A549 (cell line): ENCODE measurements around the gene ATG2A. TPM values are rescaled to one million over a fixed set of nuclear protein-coding genes. Genes with fewer than 3 reads are reported as not detected.

Experiments
- ATAC-seq, 2 experiments: fragments of 200-7000 bp in 1 of 2; fragments of >200 bp in 1 of 2; cut with Nextera tagmentation in 1 of 2; cut with Tn5 transposase in 1 of 2; 3 replicates each; pipeline versions ENCODE4 v1.8.0 to v1.9.1; 2018 to 2020; ENCODE audit warnings: mild to moderate bottlenecking in 1 of 2, moderate library complexity in 1 of 2
- CTCF ChIA-PET: fragments of 300-600 bp; sonication (Branson Sonifier 250); formaldehyde crosslinking; extraction: SDS; loops from one replicate; lab custom pipeline; 2021; ENCODE audit warnings: antibody characterized with exemption, inconsistent platforms; lab: Yijun Ruan, JAX
- POLR2A ChIA-PET: fragments of 350-600 bp; formaldehyde crosslinking; extraction: SDS; loops from one replicate; lab custom pipeline; 2021; ENCODE audit warnings: antibody characterized with exemption, inconsistent platforms; lab: Yijun Ruan, JAX
- DNase-seq, 2 experiments: peaks; one replicate each; pipeline versions ENCODE4 v3.0.0 to v3.0.0-alpha.2; 2011 to 2016; ENCODE audit warnings: low read depth in 1 of 2, low spot score in 1 of 2
- FAIRE-seq: peaks from 2 replicates; lab custom pipeline; 2011; peaks lifted over from hg19 to GRCh38; lab: Jason Lieb, UNC
- H3K27ac ChIP-seq, 2 experiments: fragments of >200 bp; sonication (Bioruptor Twin); formaldehyde crosslinking; 3 replicates each; pipeline ENCODE4 v1.5.1; 2016 to 2017
- H3K4me1 ChIP-seq: fragments of >200 bp; sonication (Bioruptor Twin); formaldehyde crosslinking; 3 replicates; pipeline ENCODE4 v1.6.1; 2016
- H3K4me2 ChIP-seq: fragments of >200 bp; sonication (Bioruptor Twin); formaldehyde crosslinking; 3 replicates; pipeline ENCODE4 v1.6.1; 2016
- H3K4me3 ChIP-seq: fragments of >200 bp; sonication (Bioruptor Twin); formaldehyde crosslinking; 3 replicates; pipeline ENCODE4 v1.5.1; 2016
- H3K9me3 ChIP-seq: fragments of >200 bp; sonication (Bioruptor Twin); formaldehyde crosslinking; 3 replicates; pipeline ENCODE4 v1.6.1; 2016
- BHLHE40 ChIP-seq: IDR thresholded peaks from 2 replicates; pipeline ENCODE4 v1.6.1; 2012; ENCODE audit warnings: low read depth, low read length, inconsistent platforms
- CBX8 ChIP-seq: fragments of 200-600 bp; sonication (generic); IDR thresholded peaks from 2 replicates; pipeline ENCODE4 v1.6.1; 2016
- CHD2 ChIP-seq: fragments of 150-350 bp; IDR thresholded peaks from 2 replicates; pipeline ENCODE4 v1.6.1; 2014; ENCODE audit warnings: low read length; ENCODE audit not compliant: partially characterized antibody
- E2F6 ChIP-seq: IDR thresholded peaks from 2 replicates; pipeline ENCODE4 v1.6.1; 2012; ENCODE audit warnings: low read depth, borderline replicate concordance
- EHMT2 ChIP-seq: fragments of 200-600 bp; sonication (generic); IDR thresholded peaks from 2 replicates; pipeline ENCODE4 v1.6.1; 2016; ENCODE audit warnings: antibody characterized with exemption, low read depth, mild to moderate bottlenecking, moderate library complexity
- FOSB ChIP-seq: fragments of 250-450 bp; sonication (Bioruptor Pico); IDR thresholded peaks from 2 replicates; pipeline ENCODE4 v1.5.0; 2020; ENCODE audit warnings: mild to moderate bottlenecking, moderate library complexity
- FOXS1 ChIP-seq: fragments of 250-450 bp; sonication (Bioruptor Pico); IDR thresholded peaks from 2 replicates; pipeline ENCODE4 v1.5.0; 2020; ENCODE audit warnings: mild to moderate bottlenecking, moderate library complexity
- HEYL ChIP-seq: fragments of 250-450 bp; sonication (Bioruptor Pico); IDR thresholded peaks from 2 replicates; pipeline ENCODE4 v1.8.0; 2021; ENCODE audit warnings: mild to moderate bottlenecking, moderate library complexity
- HMGXB4 ChIP-seq: fragments of 250-450 bp; sonication (Bioruptor Pico); IDR thresholded peaks from 2 replicates; pipeline ENCODE4 v1.5.0; 2021; ENCODE audit warnings: mild to moderate bottlenecking, moderate library complexity, borderline replicate concordance
- HOXA7 ChIP-seq: fragments of 250-450 bp; sonication (Bioruptor Pico); IDR thresholded peaks from 2 replicates; pipeline ENCODE4 v1.5.0; 2020; ENCODE audit warnings: mild to moderate bottlenecking, moderate library complexity
- KDM1A ChIP-seq: fragments of 200-600 bp; sonication (generic); IDR thresholded peaks from 2 replicates; pipeline ENCODE4 v1.6.1; 2016; ENCODE audit warnings: low read depth, mild to moderate bottlenecking
- KDM5A ChIP-seq: fragments of 200-600 bp; sonication (generic); IDR thresholded peaks from 2 replicates; pipeline ENCODE4 v1.6.1; 2016; ENCODE audit warnings: antibody characterized with exemption, mild to moderate bottlenecking
- MAFK ChIP-seq: fragments of 450-650 bp; IDR thresholded peaks from 2 replicates; pipeline ENCODE4 v1.6.1; 2014; ENCODE audit not compliant: partially characterized antibody
- MAX ChIP-seq: IDR thresholded peaks from 2 replicates; pipeline ENCODE4 v1.6.1; 2012
- MAZ ChIP-seq: fragments of 150-350 bp; IDR thresholded peaks from 2 replicates; pipeline ENCODE4 v1.6.1; 2014; ENCODE audit warnings: antibody characterized with exemption, low read depth, low read length, borderline replicate concordance
- NR3C1 ChIP-seq: fragments of >200 bp; sonication (Bioruptor Twin); formaldehyde crosslinking; IDR thresholded peaks from 3 replicates; pipeline ENCODE4 v1.6.1; 2017
- POLR2AphosphoS2 ChIP-seq: conservative IDR thresholded peaks from 2 replicates; pipeline ENCODE4 v1.6.1; 2012; ENCODE audit warnings: low read length, improper control_type of control experiment, inconsistent platforms
- RAD21 ChIP-seq, 2 experiments: fragments of >200 bp in 1 of 2; sonication (Bioruptor Twin) in 1 of 2; formaldehyde crosslinking in 1 of 2; IDR thresholded peaks in 1 of 2; conservative IDR thresholded peaks in 1 of 2; 2 replicates in 1 of 2; 3 replicates in 1 of 2; pipeline ENCODE4 v1.6.1; 2012 to 2018; ENCODE audit warnings: inconsistent platforms in 1 of 2
- RARB ChIP-seq: fragments of 250-450 bp; sonication (Bioruptor Pico); IDR thresholded peaks from 2 replicates; pipeline ENCODE4 v1.8.0; 2021; ENCODE audit warnings: mild to moderate bottlenecking, moderate library complexity
- RNF2 ChIP-seq: fragments of 200-600 bp; sonication (generic); IDR thresholded peaks from 2 replicates; pipeline ENCODE4 v1.6.1; 2016; ENCODE audit warnings: low read depth, mild to moderate bottlenecking, antibody characterized with exemption, moderate library complexity, borderline replicate concordance
- SMC3 ChIP-seq: fragments of >200 bp; sonication (Bioruptor Twin); formaldehyde crosslinking; IDR thresholded peaks from 3 replicates; pipeline ENCODE4 v1.6.1; 2018; ENCODE audit warnings: inconsistent platforms
- TP53 ChIP-seq: fragments of 250-450 bp; sonication (Bioruptor Pico); IDR thresholded peaks from 2 replicates; pipeline ENCODE4 v1.5.0; 2021; ENCODE audit warnings: mild to moderate bottlenecking, moderate library complexity
- USF2 ChIP-seq: fragments of 450-650 bp; IDR thresholded peaks from 2 replicates; pipeline ENCODE4 v1.6.1; 2014; ENCODE audit warnings: antibody characterized with exemption
- ZC3H11A ChIP-seq: fragments of 450-650 bp; IDR thresholded peaks from 2 replicates; pipeline ENCODE4 v1.6.1; 2014; ENCODE audit warnings: antibody characterized with exemption, mild to moderate bottlenecking
- ZFP36 ChIP-seq: fragments of 450-650 bp; IDR thresholded peaks from 2 replicates; pipeline ENCODE4 v1.6.1; 2014; ENCODE audit warnings: borderline replicate concordance; ENCODE audit not compliant: partially characterized antibody
- ZSCAN20 ChIP-seq: fragments of 250-450 bp; sonication (Bioruptor Pico); IDR thresholded peaks from 2 replicates; pipeline ENCODE4 v1.8.0; 2022; ENCODE audit warnings: mild to moderate bottlenecking, moderate library complexity
- WGBS: methylation state at CpG from one replicate; pipeline ENCODE4 v1.1.6; 2017; ENCODE audit errors: missing lambda C conversion rate; 5-methylcytosine and 5-hydroxymethylcytosine counted together
- polyA plus RNA-seq, 4 experiments: library from polyadenylated mRNA; depleted of rRNA in 3 of 4; stranded (reverse); fragments of >200 nt; fragmentation: RNase III in 1 of 4; extraction: RNeasy Plus Mini Kit Qiagen cat#74134 plus additional on column Dnase treatment in 1 of 4; gene quantifications; 2 replicates in 3 of 4; 3 replicates in 1 of 4; pipeline ENCODE4 v1.2.3, GENCODE V29; 2011 to 2017
- TF ChIP-seq, protein P1 (sequence below): fragments of 250-450 bp; sonication (Bioruptor Pico); IDR thresholded peaks from 2 replicates; pipeline ENCODE4 v1.5.0; 2020; ENCODE audit warnings: low read depth, mild to moderate bottlenecking, moderate library complexity
- TF ChIP-seq, protein P2 (sequence below): fragments of >200 bp; sonication (Bioruptor Twin); formaldehyde crosslinking; IDR thresholded peaks from 2 replicates; pipeline ENCODE4 v1.6.1; 2016
- TF ChIP-seq, protein P3 (sequence below): fragments of 200-600 bp; sonication (generic); IDR thresholded peaks from 2 replicates; pipeline ENCODE4 v1.6.1; 2016; ENCODE audit warnings: antibody characterized with exemption, mild to moderate bottlenecking, moderate library complexity

Gene ATG2A
- polyA plus RNA-seq, 2 of the 4 experiments (the other 2 are of a cell fraction): 3.1 to 13.4 TPM

- no peak for DNase-seq
- WGBS: 74% methylated on average over 5 of the region's 5 CpGs
- Histone ChIP-seq H3K9me3 (no peaks in the 10 kb centered on the region), H3K27ac (no peak overlapping the region), H3K4me2 (no peak overlapping the region), H3K4me3 (no peak overlapping the region), H3K4me1 (no peaks in the 10 kb centered on the region)
- TF ChIP-seq, protein P1, sequence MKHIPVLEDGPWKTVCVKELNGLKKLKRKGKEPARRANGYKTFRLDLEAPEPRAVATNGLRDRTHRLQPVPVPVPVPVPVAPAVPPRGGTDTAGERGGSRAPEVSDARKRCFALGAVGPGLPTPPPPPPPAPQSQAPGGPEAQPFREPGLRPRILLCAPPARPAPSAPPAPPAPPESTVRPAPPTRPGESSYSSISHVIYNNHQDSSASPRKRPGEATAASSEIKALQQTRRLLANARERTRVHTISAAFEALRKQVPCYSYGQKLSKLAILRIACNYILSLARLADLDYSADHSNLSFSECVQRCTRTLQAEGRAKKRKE: no peak
- no peak for TF ChIP-seq FOSB (CRISPR knock-in tag)
- no peak for TF ChIP-seq MAFK
- no peak for TF ChIP-seq KDM5A
- TF ChIP-seq E2F6: no peak
- no peak for TF ChIP-seq TP53 (CRISPR knock-in tag)
- no peak for TF ChIP-seq SMC3
- TF ChIP-seq FOXS1 (CRISPR knock-in tag): no peak
- no peak for TF ChIP-seq BHLHE40
- no peak for TF ChIP-seq HMGXB4 (CRISPR knock-in tag)
- no peak for TF ChIP-seq NR3C1
- no peak for TF ChIP-seq RARB (CRISPR knock-in tag)
- TF ChIP-seq RAD21 (conservative IDR thresholded peaks at IDR 0.05 in 1 of 2, IDR thresholded peaks at IDR 0.05 in 1 of 2): no peak
- TF ChIP-seq ZSCAN20 (CRISPR knock-in tag): no peak
- TF ChIP-seq ZFP36: no peak
- TF ChIP-seq, protein P2, sequence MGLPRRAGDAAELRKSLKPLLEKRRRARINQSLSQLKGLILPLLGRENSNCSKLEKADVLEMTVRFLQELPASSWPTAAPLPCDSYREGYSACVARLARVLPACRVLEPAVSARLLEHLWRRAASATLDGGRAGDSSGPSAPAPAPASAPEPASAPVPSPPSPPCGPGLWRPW: no peak
- no peak for TF ChIP-seq POLR2AphosphoS2
- no peak for TF ChIP-seq CHD2
- POLR2A ChIA-PET: no interaction called here
- CTCF ChIA-PET: interaction anchor here (1.0 to 2.3 kb wide), 3 partner anchors 10 to 82 kb away, joined by 4 to 10 read pairs (median 5); partner anchors contain the start of genes ARL2 and BATF2
- no peak for FAIRE-seq
- ATAC-seq: no peak
These were observed 15.3 kb upstream of the ATG2A start for GRCh38 chr11:64932324-64932723.

GRCh38 chr11:64931290-64931689, 14.3 kb upstream of the ATG2A start:
- H3K4me2 ChIP-seq: no peak overlapping the region

More at GRCh38 chr11:64931290-64931689, 14.3 kb upstream of the ATG2A start:
- POLR2A ChIA-PET: no interaction called here
- no peak for FAIRE-seq
- Histone ChIP-seq H3K27ac (no peak overlapping the region), H3K4me1 (no peaks in the 10 kb centered on the region)
- no peak for TF ChIP-seq FOXS1 (CRISPR knock-in tag)
- TF ChIP-seq, protein P3, sequence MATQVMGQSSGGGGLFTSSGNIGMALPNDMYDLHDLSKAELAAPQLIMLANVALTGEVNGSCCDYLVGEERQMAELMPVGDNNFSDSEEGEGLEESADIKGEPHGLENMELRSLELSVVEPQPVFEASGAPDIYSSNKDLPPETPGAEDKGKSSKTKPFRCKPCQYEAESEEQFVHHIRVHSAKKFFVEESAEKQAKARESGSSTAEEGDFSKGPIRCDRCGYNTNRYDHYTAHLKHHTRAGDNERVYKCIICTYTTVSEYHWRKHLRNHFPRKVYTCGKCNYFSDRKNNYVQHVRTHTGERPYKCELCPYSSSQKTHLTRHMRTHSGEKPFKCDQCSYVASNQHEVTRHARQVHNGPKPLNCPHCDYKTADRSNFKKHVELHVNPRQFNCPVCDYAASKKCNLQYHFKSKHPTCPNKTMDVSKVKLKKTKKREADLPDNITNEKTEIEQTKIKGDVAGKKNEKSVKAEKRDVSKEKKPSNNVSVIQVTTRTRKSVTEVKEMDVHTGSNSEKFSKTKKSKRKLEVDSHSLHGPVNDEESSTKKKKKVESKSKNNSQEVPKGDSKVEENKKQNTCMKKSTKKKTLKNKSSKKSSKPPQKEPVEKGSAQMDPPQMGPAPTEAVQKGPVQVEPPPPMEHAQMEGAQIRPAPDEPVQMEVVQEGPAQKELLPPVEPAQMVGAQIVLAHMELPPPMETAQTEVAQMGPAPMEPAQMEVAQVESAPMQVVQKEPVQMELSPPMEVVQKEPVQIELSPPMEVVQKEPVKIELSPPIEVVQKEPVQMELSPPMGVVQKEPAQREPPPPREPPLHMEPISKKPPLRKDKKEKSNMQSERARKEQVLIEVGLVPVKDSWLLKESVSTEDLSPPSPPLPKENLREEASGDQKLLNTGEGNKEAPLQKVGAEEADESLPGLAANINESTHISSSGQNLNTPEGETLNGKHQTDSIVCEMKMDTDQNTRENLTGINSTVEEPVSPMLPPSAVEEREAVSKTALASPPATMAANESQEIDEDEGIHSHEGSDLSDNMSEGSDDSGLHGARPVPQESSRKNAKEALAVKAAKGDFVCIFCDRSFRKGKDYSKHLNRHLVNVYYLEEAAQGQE: no peak
- TF ChIP-seq POLR2AphosphoS2: no peak
- no peak for TF ChIP-seq MAX
- TF ChIP-seq MAZ: no peak
- no peak for TF ChIP-seq KDM5A
- TF ChIP-seq USF2: no peak
- no peak for TF ChIP-seq KDM1A
- no peak for TF ChIP-seq EHMT2
- TF ChIP-seq SMC3: no peak
- no peak for TF ChIP-seq RNF2
- no peak for TF ChIP-seq HEYL (CRISPR knock-in tag)
- TF ChIP-seq CBX8: no peak
- TF ChIP-seq CHD2: no peak
- TF ChIP-seq ZC3H11A: no peak
- no peak for TF ChIP-seq HOXA7 (CRISPR knock-in tag)
- TF ChIP-seq ZSCAN20 (CRISPR knock-in tag): no peak
- TF ChIP-seq, all 56 proteins: peak for 0
- no peak for ATAC-seq
- no peak overlapping the region for H3K4me3 ChIP-seq
- no peaks in the 10 kb centered on the region for H3K9me3 ChIP-seq
- DNase-seq: no peak
- CTCF ChIA-PET: interaction anchor here (0.9 kb wide), 1 partner anchor 34 kb away, joined by 3 read pairs; no protein-coding TSS in a partner anchor
- WGBS: 89% methylated on average over 6 of the region's 7 CpGs
